ENCODE data around the gene KLRC3. TPM values are rescaled to one million over a fixed set of nuclear protein-coding genes. Genes with fewer than 3 reads are reported as not detected.
"Not testable (repeated sequence)": the region's sequence is repeated elsewhere in the genome, so short reads cannot be mapped to it uniquely, and the experiment has no call there.

Gene KLRC3
- total RNA-seq, result not detected in 2 replicates
- not detected in 2 replicates for polyA plus RNA-seq
- not detected in 2 replicates for polyA plus RNA-seq (2011; cell fraction: cytosol; rRNA removed)
- not detected in 2 replicates for polyA plus RNA-seq (2011; cell fraction: nucleus; rRNA removed)
- polyA plus RNA-seq (2012), result not detected in 2 replicates
- not detected in 2 replicates for polyA minus RNA-seq
- polyA minus RNA-seq (2011; cell fraction: cytosol; rRNA and poly(A)+ RNA removed), result 8.1 TPM
- not detected in 2 replicates for polyA minus RNA-seq (2011; cell fraction: nucleus; rRNA and poly(A)+ RNA removed)
- Bru-seq, nascent RNA, result not detected
- BruChase-seq, experiment 1, labeled RNA remaining after a 6-hour chase, result not detected
- percentile 20 among the genes with signal in this experiment for BruChase-seq, experiment 2, labeled RNA remaining after a 2-hour chase
- long read RNA-seq, result 0 reads

- DNase-seq (ENCODE audit: low read depth, low spot score) (peak; percentile 43), FAIRE-seq (peak; percentile 66)
- H3K9me1 ChIP-seq (replicated peaks; ENCODE audit: control insufficient read depth, extremely low read depth, insufficient read depth, low read length); H3K4me3 ChIP-seq (replicated peaks in 1 of 3; ENCODE audit: insufficient read depth in 1 of 3, low read depth in 1 of 3, low read length in 3 of 3); dilution Hi-C loops (cut with MboI; ENCODE audit: extremely low pct_ligation_motif_present, low sequenced_read_pairs); H3K9me3 ChIP-seq (replicated peaks; ENCODE audit: control insufficient read depth, insufficient read depth, low read length); H3K9ac ChIP-seq (replicated peaks; ENCODE audit: extremely low read depth, insufficient read depth, low read length); H3K36me3 ChIP-seq (ENCODE audit: control insufficient read depth in 2 of 2, extremely low read depth in 1 of 2, insufficient read depth in 2 of 2, low read length in 2 of 2); H3K27ac ChIP-seq (ENCODE audit: insufficient read depth, low read depth, low read length); H2AFZ ChIP-seq (ENCODE audit: low read depth, low read length); intact Hi-C loops (cut with micrococcal nuclease); CTCF ChIA-PET; H3K27me3 ChIP-seq (ENCODE audit: control insufficient read depth in 2 of 2, insufficient read depth in 2 of 2, low read length in 2 of 2); H3K4me2 ChIP-seq (ENCODE audit: insufficient read depth, low read length); BruUV-seq (replicated peaks); POLR2A ChIA-PET; H4K20me1 ChIP-seq (replicated peaks; ENCODE audit: control insufficient read depth, extremely low read depth, insufficient read depth, low read length); H3K79me2 ChIP-seq (ENCODE audit: control insufficient read depth, insufficient read depth, low read length); H3K4me1 ChIP-seq (ENCODE audit: control insufficient read depth, extremely low read depth, insufficient read depth, low read length): not testable (repeated sequence)
Measured at GRCh38 chr12:10420334-10420733, at the start of gene KLRC3. Gene KLRC3 (minus strand): TSS chr12:10420595. CDS start chr12:10420550, 45 bp downstream.

- no peaks in the 10 kb centered on the region for H4K20me1 ChIP-seq (replicated peaks; ENCODE audit: control insufficient read depth, extremely low read depth, insufficient read depth, low read length)
- intact Hi-C loops (cut with micrococcal nuclease), result no loop called here
- TF ChIP-seq MAX (IDR thresholded peaks at IDR 0.05; ENCODE audit: insufficient read depth, insufficient read length), result no peak
- no peak for TF ChIP-seq MYC (IDR thresholded peaks at IDR 0.05; ENCODE audit: low read depth, low read length)
- TF ChIP-seq EZH2 (IDR thresholded peaks at IDR 0.05; ENCODE audit: borderline replicate concordance, low read depth, low read length, severe bottlenecking), result no peak
- no peak overlapping the region for H3K4me2 ChIP-seq (ENCODE audit: insufficient read depth, low read length)
- H3K9me3 ChIP-seq (replicated peaks; ENCODE audit: control insufficient read depth, insufficient read depth, low read length), result no peaks in the 10 kb centered on the region
- FAIRE-seq (no peak), DNase-seq (ENCODE audit: low read depth, low spot score) (no peak)
- peaks cover 0 to 19% of the 10 kb centered on the region in 2 experiments for H3K27me3 ChIP-seq (ENCODE audit: control insufficient read depth in 2 of 2, insufficient read depth in 2 of 2, low read length in 2 of 2)
- no peak overlapping the region for H3K9ac ChIP-seq (replicated peaks; ENCODE audit: extremely low read depth, insufficient read depth, low read length)
- no TSS peak for BruUV-seq (replicated peaks)
- H3K9me1 ChIP-seq (replicated peaks; ENCODE audit: control insufficient read depth, extremely low read depth, insufficient read depth, low read length), result no peaks in the 10 kb centered on the region
- no peaks in the 10 kb centered on the region for H3K79me2 ChIP-seq (ENCODE audit: control insufficient read depth, insufficient read depth, low read length)
- H3K4me3 ChIP-seq (replicated peaks in 1 of 3; ENCODE audit: insufficient read depth in 1 of 3, low read depth in 1 of 3, low read length in 3 of 3), result no peak overlapping the region
- H3K36me3 ChIP-seq (ENCODE audit: control insufficient read depth in 2 of 2, extremely low read depth in 1 of 2, insufficient read depth in 2 of 2, low read length in 2 of 2), result no peaks in the 10 kb centered on the region
- H2AFZ ChIP-seq (ENCODE audit: low read depth, low read length), result no peak overlapping the region
- H3K27ac ChIP-seq (ENCODE audit: insufficient read depth, low read depth, low read length), result no peak overlapping the region
- no peaks in the 10 kb centered on the region for H3K4me1 ChIP-seq (ENCODE audit: control insufficient read depth, extremely low read depth, insufficient read depth, low read length)
- POLR2A ChIA-PET, result no interaction called here
- CTCF ChIA-PET, result no interaction called here
- dilution Hi-C loops (cut with MboI; ENCODE audit: extremely low pct_ligation_motif_present, low sequenced_read_pairs), result no loop called here
Measured at GRCh38 chr12:10469701-10470100, 49.3 kb upstream of the KLRC3 start.

All from endothelial cell of umbilical vein (primary cell).